C4-2B (cell line): ENCODE results near the gene TRERF1.

Experiments used
- CTCF ChIP-seq: fragments of 450-650 bp; conservative IDR thresholded peaks from 2 replicates; pipeline ENCODE4 v1.5.1; 2017; ENCODE audit warnings: mild to moderate bottlenecking
- ZFX ChIP-seq: fragments of 450-650 bp; IDR thresholded peaks from 2 replicates; pipeline ENCODE4 v1.6.1; 2017

GRCh38 chr6:42271834-42272805 is 179.6 kb downstream of the TRERF1 start:
- TF ChIP-seq CTCF = no peak
- no peak for TF ChIP-seq ZFX
